Amniotic stem cell (primary cell): ENCODE data around the gene G2E3.

Source experiments
- DNase-seq: peaks from one replicate; lab custom pipeline; 2025; lab: John Stamatoyannopoulos, UW

G2E3 gene

DNA sequence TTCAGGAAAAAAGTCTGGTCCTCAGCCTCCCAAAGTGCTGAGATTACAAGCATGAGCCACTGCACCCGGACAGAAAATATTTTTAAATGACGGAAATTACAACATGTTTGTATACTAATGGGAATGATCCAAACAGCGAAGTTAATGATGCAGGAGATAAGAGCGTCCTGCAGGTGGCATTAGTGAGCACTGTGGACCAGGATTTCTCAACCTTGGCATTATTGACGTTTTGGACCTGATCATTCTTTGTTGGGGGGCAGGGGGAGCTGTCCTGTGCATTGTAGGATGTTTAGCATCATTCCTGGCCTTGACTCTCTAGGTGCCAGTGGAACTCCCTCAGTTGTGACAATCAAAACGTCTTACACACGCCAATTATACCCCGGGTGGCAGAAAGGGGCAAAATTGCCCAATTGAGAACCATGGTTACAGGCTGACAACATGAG, 97.3 kb downstream of the G2E3 start:
- DNase-seq = no peak

DNA sequence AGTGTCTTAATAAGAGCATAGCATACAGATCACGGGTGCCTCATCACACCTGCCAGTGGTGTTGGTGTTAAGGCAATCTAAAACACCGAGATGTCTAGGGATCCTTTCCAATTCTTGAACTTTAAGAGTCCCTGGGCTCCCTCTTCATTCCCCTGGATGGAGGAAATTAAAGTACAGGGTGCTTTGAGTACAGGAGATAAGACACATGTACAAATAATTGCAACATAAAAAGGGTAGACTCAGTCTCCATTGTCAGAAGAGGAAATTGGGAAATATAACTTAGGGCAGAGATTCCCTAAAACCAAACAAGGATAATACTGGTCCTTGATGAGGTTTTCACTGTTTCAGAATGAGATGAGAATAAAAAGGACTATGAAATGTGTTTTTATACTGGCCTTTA, 98.1 kb downstream of the G2E3 start:
- DNase-seq = no peak

DNA sequence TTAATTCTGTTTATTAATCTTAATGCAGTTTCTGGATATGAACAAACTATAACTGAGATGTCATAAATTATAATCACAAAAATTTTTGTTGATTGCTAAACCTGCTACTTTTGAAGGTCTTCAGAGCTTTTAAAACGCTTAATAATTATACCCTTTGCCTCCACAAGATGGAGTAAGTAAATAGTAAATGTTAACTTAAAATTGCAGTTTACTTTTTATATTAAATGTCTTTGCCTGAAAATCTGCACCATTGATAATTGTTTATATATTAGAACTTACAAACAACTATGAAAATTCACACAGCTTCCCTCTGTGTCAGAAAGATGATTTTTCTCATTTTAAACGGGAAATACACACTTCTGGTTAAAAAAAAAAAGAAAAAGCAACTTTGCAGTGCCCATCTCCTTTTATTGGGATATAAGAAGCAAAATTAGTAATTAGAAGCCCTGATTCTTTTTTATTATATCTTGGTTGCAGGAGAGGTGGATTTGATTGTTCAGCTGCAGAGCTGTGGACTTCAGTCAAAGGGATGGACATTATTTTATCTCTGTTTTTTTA, 98.7 kb downstream of the G2E3 start:
- no peak for DNase-seq

DNA sequence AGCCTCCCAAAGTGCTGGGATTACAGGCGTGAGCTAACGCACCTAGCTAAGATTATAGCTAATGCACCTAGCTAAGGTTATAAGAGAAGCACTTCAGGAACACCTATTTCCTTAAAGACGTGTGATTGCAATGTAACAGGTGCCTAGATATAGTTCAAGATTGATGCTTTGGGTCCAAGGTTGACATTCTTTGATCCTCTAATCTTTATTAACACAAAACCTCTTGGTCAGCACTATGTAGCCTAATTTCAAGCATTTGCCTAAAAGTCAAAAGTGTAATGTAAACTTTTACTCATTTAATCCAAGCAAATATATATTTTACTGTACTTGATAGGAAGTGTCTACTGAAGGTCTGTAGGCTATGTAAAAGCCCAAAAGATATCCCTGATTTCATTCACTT, 99.7 kb downstream of the G2E3 start:
- no peak for DNase-seq

DNA sequence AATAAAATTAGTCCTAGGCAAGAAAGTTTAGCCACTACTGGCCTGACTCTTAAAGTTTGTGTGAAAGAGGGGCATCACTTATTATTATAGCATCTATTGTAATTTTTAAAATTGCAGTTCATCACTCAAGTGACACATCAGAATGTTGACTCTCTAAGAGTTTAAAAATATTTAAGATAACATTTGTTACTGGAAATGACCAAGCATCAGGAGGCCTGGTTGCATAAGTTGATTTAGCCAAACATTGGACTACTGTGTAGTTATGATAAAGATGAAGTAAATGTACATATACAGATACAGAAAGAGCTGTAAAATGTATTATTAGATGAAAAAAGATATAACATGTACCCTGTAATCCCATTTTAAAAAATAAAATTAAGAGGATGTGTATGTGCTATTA, 110.6 kb downstream of the G2E3 start:
- DNase-seq = no peak
